GM12878 (cell line): ENCODE results near the gene SMC1B.

Source experiments
- KDM1A ChIP-seq: fragments of 200-600 bp; sonication (generic); IDR thresholded peaks from 2 replicates; pipeline ENCODE4 v1.6.1; 2016; ENCODE audit warnings: borderline replicate concordance
- MYC ChIP-seq: IDR thresholded peaks from 2 replicates; pipeline ENCODE4 v1.6.1; 2011; ENCODE audit warnings: mild to moderate bottlenecking, low read length, moderate library complexity, inconsistent platforms; ENCODE audit not compliant: insufficient read depth, insufficient replicate concordance, insufficient read length, severe bottlenecking
- POLR2A ChIP-seq: IDR thresholded peaks from 2 replicates; pipeline ENCODE4 v1.6.1; 2011; ENCODE audit warnings: low read depth, mild to moderate bottlenecking, low read length
- POLR2AphosphoS5 ChIP-seq: IDR thresholded peaks from 2 replicates; pipeline ENCODE4 v1.6.1; 2011; ENCODE audit warnings: mild to moderate bottlenecking, low read length, inconsistent platforms
- SP1 ChIP-seq: IDR thresholded peaks from one replicate; pipeline ENCODE4 v1.6.1; 2011; ENCODE audit warnings: low read depth, low read length
- TF ChIP-seq, protein P1 (sequence below), 3 experiments: IDR thresholded peaks in 2 of 3; conservative IDR thresholded peaks in 1 of 3; 2 replicates each; pipeline ENCODE4 v1.5.1; 2011; ENCODE audit warnings: low read depth in 3 of 3, low read length in 3 of 3, mild to moderate bottlenecking in 3 of 3, control low read depth in 2 of 3, moderate library complexity in 2 of 3, inconsistent platforms in 1 of 3, mixed read lengths in 1 of 3; ENCODE audit not compliant: control insufficient read depth in 2 of 3, insufficient read depth in 1 of 3; ENCODE audit errors: extremely low read depth in 1 of 3
- TF ChIP-seq, protein P2 (sequence below): IDR thresholded peaks from 2 replicates; pipeline ENCODE4 v1.6.1; 2012; ENCODE audit warnings: low read depth, low read length, improper control_type of control experiment

DNA sequence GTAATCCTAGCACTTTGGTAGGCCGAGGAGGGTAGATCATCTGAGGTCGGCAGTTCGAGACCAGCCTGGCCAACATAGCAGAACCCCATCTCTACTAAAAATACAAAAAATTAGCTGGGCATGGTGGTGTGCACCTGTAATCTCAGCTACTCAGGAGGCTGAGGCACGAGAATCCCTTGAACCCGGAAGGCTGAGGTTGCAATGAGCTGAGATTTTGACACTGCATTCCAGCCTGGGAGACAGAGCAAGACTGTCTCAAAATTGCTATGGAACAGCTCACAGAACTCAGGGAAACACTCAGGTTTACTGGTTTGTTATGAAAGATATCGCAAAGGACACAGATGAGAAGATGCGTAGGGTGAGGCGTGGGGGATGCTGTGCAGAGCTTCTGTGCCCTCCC is 101.0 kb downstream of the SMC1B start:
- no peak for TF ChIP-seq SP1
- no peak for TF ChIP-seq POLR2AphosphoS5
- no peak for TF ChIP-seq POLR2A
- TF ChIP-seq, protein P1, sequence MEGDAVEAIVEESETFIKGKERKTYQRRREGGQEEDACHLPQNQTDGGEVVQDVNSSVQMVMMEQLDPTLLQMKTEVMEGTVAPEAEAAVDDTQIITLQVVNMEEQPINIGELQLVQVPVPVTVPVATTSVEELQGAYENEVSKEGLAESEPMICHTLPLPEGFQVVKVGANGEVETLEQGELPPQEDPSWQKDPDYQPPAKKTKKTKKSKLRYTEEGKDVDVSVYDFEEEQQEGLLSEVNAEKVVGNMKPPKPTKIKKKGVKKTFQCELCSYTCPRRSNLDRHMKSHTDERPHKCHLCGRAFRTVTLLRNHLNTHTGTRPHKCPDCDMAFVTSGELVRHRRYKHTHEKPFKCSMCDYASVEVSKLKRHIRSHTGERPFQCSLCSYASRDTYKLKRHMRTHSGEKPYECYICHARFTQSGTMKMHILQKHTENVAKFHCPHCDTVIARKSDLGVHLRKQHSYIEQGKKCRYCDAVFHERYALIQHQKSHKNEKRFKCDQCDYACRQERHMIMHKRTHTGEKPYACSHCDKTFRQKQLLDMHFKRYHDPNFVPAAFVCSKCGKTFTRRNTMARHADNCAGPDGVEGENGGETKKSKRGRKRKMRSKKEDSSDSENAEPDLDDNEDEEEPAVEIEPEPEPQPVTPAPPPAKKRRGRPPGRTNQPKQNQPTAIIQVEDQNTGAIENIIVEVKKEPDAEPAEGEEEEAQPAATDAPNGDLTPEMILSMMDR (IDR thresholded peaks at IDR 0.05 in 2 of 3, conservative IDR thresholded peaks at IDR 0.05 in 1 of 3; ENCODE audit: control insufficient read depth in 2 of 3, extremely low read depth in 1 of 3, insufficient read depth in 1 of 3, low read depth in 3 of 3, low read length in 3 of 3) = no peak
- TF ChIP-seq, protein P2, sequence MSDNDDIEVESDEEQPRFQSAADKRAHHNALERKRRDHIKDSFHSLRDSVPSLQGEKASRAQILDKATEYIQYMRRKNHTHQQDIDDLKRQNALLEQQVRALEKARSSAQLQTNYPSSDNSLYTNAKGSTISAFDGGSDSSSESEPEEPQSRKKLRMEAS = no peak
- TF ChIP-seq KDM1A = no peak
- TF ChIP-seq MYC = no peak
